ENCODE measurements around the gene TFDP1.
"Not testable (repeated sequence)": the region's sequence is repeated elsewhere in the genome, so short reads cannot be mapped to it uniquely, and the experiment has no call there.

TFDP1 gene

GRCh38 chr13:113618455-113618854 lies 33.9 kb downstream of the TFDP1 start:
- DNase-seq = no peak

GRCh38 chr13:113620036-113620796 lies 35.7 kb downstream of the TFDP1 start:
- DNase-seq = no peak

GRCh38 chr13:113621046-113621445 lies 36.5 kb downstream of the TFDP1 start:
- DNase-seq = no peak

GRCh38 chr13:113621498-113621897 lies 36.9 kb downstream of the TFDP1 start:
- DNase-seq = not testable (repeated sequence)

- not testable (repeated sequence) for DNase-seq
These were observed 37.5 kb downstream of the TFDP1 start for GRCh38 chr13:113621986-113622550.

GRCh38 chr13:113622791-113623490 lies 38.4 kb downstream of the TFDP1 start:
- no peak for DNase-seq

- DNase-seq = peak; percentile 15
These were observed 39.1 kb downstream of the TFDP1 start for GRCh38 chr13:113623491-113624234.

- no peak for DNase-seq
These were observed 39.7 kb downstream of the TFDP1 start for GRCh38 chr13:113624235-113624587.

- DNase-seq = not testable (repeated sequence)
These were observed 40.2 kb downstream of the TFDP1 start for GRCh38 chr13:113624640-113625304.

GRCh38 chr13:113625965-113626721 lies 41.6 kb downstream of the TFDP1 start:
- peak; percentile 68 for DNase-seq

- no peak for DNase-seq
These were observed 42.6 kb downstream of the TFDP1 start for GRCh38 chr13:113627136-113627535.

- DNase-seq = no peak
These were observed 44.0 kb downstream of the TFDP1 start for GRCh38 chr13:113628291-113629270.

GRCh38 chr13:113629866-113630265 lies 45.3 kb downstream of the TFDP1 start:
- DNase-seq = no peak

GRCh38 chr13:113630296-113630695 lies 45.7 kb downstream of the TFDP1 start:
- DNase-seq = no peak

GRCh38 chr13:113630804-113631203 lies 46.3 kb downstream of the TFDP1 start:
- DNase-seq = no peak

GRCh38 chr13:113631341-113632095 lies 47.0 kb downstream of the TFDP1 start:
- no peak for DNase-seq

GRCh38 chr13:113632706-113633484 lies 48.3 kb downstream of the TFDP1 start:
- DNase-seq = no peak

- DNase-seq = no peak
These were observed 48.9 kb downstream of the TFDP1 start for GRCh38 chr13:113633485-113633873.

All from fibroblast of skin of abdomen (primary cell).